GM12878 (cell line): ENCODE measurements around the gene KIF1C.

Experiments used
- CTCF ChIP-seq, 3 experiments: IDR thresholded peaks in 2 of 3; conservative IDR thresholded peaks in 1 of 3; 2 replicates each; pipeline ENCODE4 v1.5.1; 2011; ENCODE audit warnings: low read depth in 3 of 3, low read length in 3 of 3, mild to moderate bottlenecking in 3 of 3, control low read depth in 2 of 3, moderate library complexity in 2 of 3, inconsistent platforms in 1 of 3, mixed read lengths in 1 of 3; ENCODE audit not compliant: control insufficient read depth in 2 of 3, insufficient read depth in 1 of 3; ENCODE audit errors: extremely low read depth in 1 of 3
- EZH2 ChIP-seq: IDR thresholded peaks from 2 replicates; pipeline ENCODE4 v1.6.1; 2012; ENCODE audit warnings: low read depth, mild to moderate bottlenecking, control low read depth, inconsistent platforms, low read length, borderline replicate concordance; ENCODE audit not compliant: control insufficient read depth
- FOXM1 ChIP-seq: IDR thresholded peaks from 2 replicates; pipeline ENCODE4 v1.6.1; 2012; ENCODE audit warnings: low read depth, mild to moderate bottlenecking, inconsistent platforms, low read length, moderate library complexity
- POLR2A ChIP-seq: IDR thresholded peaks from 2 replicates; pipeline ENCODE4 v1.6.1; 2011; ENCODE audit warnings: low read depth, mild to moderate bottlenecking, low read length
- POLR2AphosphoS5 ChIP-seq: IDR thresholded peaks from 2 replicates; pipeline ENCODE4 v1.6.1; 2011; ENCODE audit warnings: mild to moderate bottlenecking, low read length, inconsistent platforms
- RAD51 ChIP-seq: fragments of 450-650 bp; IDR thresholded peaks from 2 replicates; pipeline ENCODE4 v1.6.1; 2016; ENCODE audit warnings: moderate library complexity, mild to moderate bottlenecking, inconsistent platforms
- RFX5 ChIP-seq: IDR thresholded peaks from 2 replicates; pipeline ENCODE4 v1.6.1; 2011; ENCODE audit warnings: low read depth, low read length, improper control_type of control experiment
- TARDBP ChIP-seq: IDR thresholded peaks from 2 replicates; pipeline ENCODE4 v1.6.1; 2016; ENCODE audit warnings: borderline replicate concordance
- USF2 ChIP-seq: IDR thresholded peaks from 2 replicates; pipeline ENCODE4 v1.6.1; 2011; ENCODE audit warnings: low read depth, low read length, improper control_type of control experiment, borderline replicate concordance
- YY1 ChIP-seq: IDR thresholded peaks from 2 replicates; pipeline ENCODE4 v1.6.1; 2011; ENCODE audit warnings: low read depth, mild to moderate bottlenecking, low read length
- ZNF274 ChIP-seq: IDR thresholded peaks from one replicate; pipeline ENCODE4 v1.8.0; 2011; ENCODE audit not compliant: insufficient read length, insufficient read depth

DNA sequence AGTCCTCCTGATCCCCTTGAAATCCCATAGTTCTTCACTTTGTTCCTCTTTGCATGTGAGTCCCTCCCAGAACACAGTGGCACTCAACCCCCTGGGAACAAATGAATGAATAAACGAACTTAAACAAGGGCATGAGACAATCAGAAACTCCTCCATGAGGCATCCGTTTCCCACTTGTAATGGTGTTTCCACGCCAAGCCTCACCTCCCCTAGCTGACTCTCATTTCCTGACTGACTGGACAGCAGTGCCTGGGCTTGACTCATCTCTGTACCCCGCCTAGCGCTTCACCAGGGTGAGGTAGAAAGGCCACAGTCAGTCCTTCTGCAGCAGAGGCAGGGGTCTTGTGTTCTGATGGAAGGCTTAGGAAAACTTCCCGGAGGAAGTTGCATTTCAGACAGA is 14.2 kb downstream of the KIF1C start:
- TF ChIP-seq POLR2AphosphoS5 (no peak), FOXM1 (no peak), RFX5 (no peak), ZNF274 (no peak), CTCF (IDR thresholded peaks at IDR 0.05 in 2 of 3, conservative IDR thresholded peaks at IDR 0.05 in 1 of 3; ENCODE audit: control insufficient read depth in 2 of 3, extremely low read depth in 1 of 3, insufficient read depth in 1 of 3, low read depth in 3 of 3, low read length in 3 of 3) (no peak), EZH2 (no peak), TARDBP (no peak), POLR2A (no peak), YY1 (no peak), RAD51 (no peak), USF2 (no peak)
